Upper lobe of right lung (tissue), 1 donor: Measurements from ENCODE around the gene CLP1. TPM values are rescaled to one million over a fixed set of nuclear protein-coding genes. Genes with fewer than 3 reads are reported as not detected.

Experiments used
- ATAC-seq: fragments of 200-7000 bp; cut with Tn5 transposase; one replicate; pipeline ENCODE4 v1.9.1; 2020; ENCODE audit warnings: mild to moderate bottlenecking, moderate library complexity
- DNase-seq: peaks from one replicate; pipeline ENCODE4 v3.0.0-alpha.2; 2020
- H3K27ac ChIP-seq: fragments of 200-600 bp; one replicate; pipeline ENCODE4 v1.8.0; 2022
- H3K27me3 ChIP-seq: fragments of 200-600 bp; one replicate; pipeline ENCODE4 v1.8.0; 2022; ENCODE audit warnings: mild to moderate bottlenecking
- H3K36me3 ChIP-seq: fragments of 200-600 bp; one replicate; pipeline ENCODE4 v1.8.0; 2022
- H3K4me1 ChIP-seq: fragments of 200-600 bp; one replicate; pipeline ENCODE4 v1.8.0; 2022
- H3K4me3 ChIP-seq: fragments of 200-600 bp; one replicate; pipeline ENCODE4 v1.8.0; 2022; ENCODE audit warnings: mild to moderate bottlenecking
- H3K9me3 ChIP-seq: fragments of 200-600 bp; one replicate; pipeline ENCODE4 v1.8.0; 2022
- CTCF ChIP-seq: fragments of 200-600 bp; IDR thresholded peaks from one replicate; pipeline ENCODE4 v1.8.0; 2022; ENCODE audit warnings: antibody characterized with exemption
- intact Hi-C: fragments of 100-400 bp; cut with DNase I; formaldehyde crosslinking; loops from one replicate; pipeline ENCODE4 v1.11.0; 2022
- total RNA-seq: library from RNA; stranded (reverse); fragmentation: NEBNext Ultra II Directional; extraction: Animal tissue kit (Norgen Biotek cat#: 25700); gene quantifications from one replicate; pipeline ENCODE4 v1.2.1, GENCODE V29; 2021
- donor health status: DM: no; HTN: yes; CAD: no; lungs with severe emphysema.

The CLP1 gene
- total RNA-seq, 1 donor from 2014 or later, result 11.7 TPM

GRCh38 chr11:57630171-57630570 is 27.4 kb upstream of the CLP1 start:
- no peaks in the 10 kb centered on the region for H3K27me3 ChIP-seq
- H3K9me3 ChIP-seq, result no peaks in the 10 kb centered on the region
- no peak for TF ChIP-seq CTCF
- no peaks in the 10 kb centered on the region for H3K36me3 ChIP-seq
- no peak overlapping the region for H3K27ac ChIP-seq
- ATAC-seq, result no peak
- H3K4me1 ChIP-seq, result no peaks in the 10 kb centered on the region
- DNase-seq, result no peak
- intact Hi-C loops, result no loop called here
- H3K4me3 ChIP-seq, result no peak overlapping the region

GRCh38 chr11:57632116-57632515 is 25.4 kb upstream of the CLP1 start:
- TF ChIP-seq CTCF, result no peak
- H3K27ac ChIP-seq, result no peak overlapping the region
- no peak for ATAC-seq
- no peaks in the 10 kb centered on the region for H3K36me3 ChIP-seq
- H3K27me3 ChIP-seq, result no peaks in the 10 kb centered on the region
- no peak overlapping the region for H3K4me3 ChIP-seq
- intact Hi-C loops, result no loop called here
- DNase-seq, result no peak
- no peaks in the 10 kb centered on the region for H3K4me1 ChIP-seq
- no peaks in the 10 kb centered on the region for H3K9me3 ChIP-seq

GRCh38 chr11:57633394-57634070 is 24.0 kb upstream of the CLP1 start:
- ATAC-seq (no peak), DNase-seq (no peak)
- Histone ChIP-seq H3K27me3 (no peaks in the 10 kb centered on the region), H3K4me1 (peaks cover 9% of the 10 kb centered on the region), H3K27ac (no peak overlapping the region), H3K9me3 (no peaks in the 10 kb centered on the region), H3K36me3 (no peaks in the 10 kb centered on the region), H3K4me3 (no peak overlapping the region)
- TF ChIP-seq CTCF, result no peak
- intact Hi-C loops, result no loop called here

- ATAC-seq (no peak), DNase-seq (no peak)
- H3K4me1 ChIP-seq, result peaks cover 9% of the 10 kb centered on the region
- no peaks in the 10 kb centered on the region for H3K36me3 ChIP-seq
- TF ChIP-seq CTCF, result no peak
- no peaks in the 10 kb centered on the region for H3K27me3 ChIP-seq
- intact Hi-C loops, result no loop called here
- H3K4me3 ChIP-seq, result no peak overlapping the region
- H3K9me3 ChIP-seq, result no peaks in the 10 kb centered on the region
- H3K27ac ChIP-seq, result no peak overlapping the region
These were observed 23.3 kb upstream of the CLP1 start for GRCh38 chr11:57634311-57634710.

GRCh38 chr11:57635246-57635645 is 22.3 kb upstream of the CLP1 start:
- ATAC-seq (no peak), DNase-seq (no peak)
- TF ChIP-seq CTCF, result no peak
- Histone ChIP-seq H3K27ac (no peak overlapping the region), H3K4me3 (no peak overlapping the region), H3K4me1 (peaks cover 15% of the 10 kb centered on the region), H3K9me3 (no peaks in the 10 kb centered on the region), H3K27me3 (no peaks in the 10 kb centered on the region), H3K36me3 (no peaks in the 10 kb centered on the region)
- intact Hi-C loops, result no loop called here

- DNase-seq (peak; percentile 62), ATAC-seq (peak; percentile 7)
- Histone ChIP-seq H3K9me3 (no peaks in the 10 kb centered on the region), H3K4me3 (peak overlapping the region; percentile 83), H3K4me1 (peaks cover 17% of the 10 kb centered on the region), H3K27ac (peak overlapping the region; percentile 82), H3K27me3 (no peaks in the 10 kb centered on the region), H3K36me3 (no peaks in the 10 kb centered on the region)
- no peak for TF ChIP-seq CTCF
- intact Hi-C loops, result no loop called here
These were observed 19.9 kb upstream of the CLP1 start for GRCh38 chr11:57637626-57638004.
